Adipose tissue (tissue), 3 donors: ENCODE data around the gene MERTK. TPM values are rescaled to one million over a fixed set of nuclear protein-coding genes. Genes with fewer than 3 reads are reported as not detected.

ENCODE experiments used
- H3K27ac ChIP-seq: one replicate; pipeline ENCODE4 v1.5.1; 2013; ENCODE audit warnings: low read depth, low read length
- WGBS, 3 donors: extraction: QIAGEN DNeasy Blood & Tissue Kit; methylation state at CpG; one replicate each; pipeline ENCODE4 v1.1.7; 2013; 5-methylcytosine and 5-hydroxymethylcytosine counted together
- polyA plus RNA-seq, 3 donors: library from polyadenylated mRNA; stranded (reverse); fragments of 200-250 nt; gene quantifications; one replicate each; pipeline ENCODE4 v1.2.3, GENCODE V29; 2013
- donor health status: healthy with polysubstance abuse.
- donor health status: Bipolar disorder and iron deficiency.
- donor health status: healthy.

MERTK gene
- polyA plus RNA-seq, 3 donors: 4.2 to 7.5 (median 5.3) TPM

DNA sequence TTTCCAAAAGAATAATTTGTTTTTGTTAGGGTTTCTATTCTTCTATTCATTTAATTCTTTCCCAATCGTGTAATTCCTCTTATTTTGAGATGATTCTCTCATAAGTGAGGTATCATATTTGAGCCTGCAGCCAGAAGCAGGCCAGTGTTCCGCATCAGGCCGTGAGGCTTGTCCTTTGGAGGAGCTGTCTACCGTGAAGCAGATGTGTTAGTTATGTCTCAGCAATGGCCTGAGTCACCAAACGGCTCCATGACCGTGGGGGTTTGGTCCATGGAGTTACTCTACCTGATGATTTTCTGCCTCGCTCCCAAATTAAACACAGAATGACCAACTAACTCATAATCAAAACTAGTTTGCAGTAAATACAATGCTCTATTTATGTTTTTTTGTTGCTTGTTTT lies 92.4 kb downstream of the MERTK start:
- 91 to 94% (median 94%) methylated on average over 7 of the region's 7 CpGs for WGBS, 3 donors
- no peak overlapping the region for H3K27ac ChIP-seq

DNA sequence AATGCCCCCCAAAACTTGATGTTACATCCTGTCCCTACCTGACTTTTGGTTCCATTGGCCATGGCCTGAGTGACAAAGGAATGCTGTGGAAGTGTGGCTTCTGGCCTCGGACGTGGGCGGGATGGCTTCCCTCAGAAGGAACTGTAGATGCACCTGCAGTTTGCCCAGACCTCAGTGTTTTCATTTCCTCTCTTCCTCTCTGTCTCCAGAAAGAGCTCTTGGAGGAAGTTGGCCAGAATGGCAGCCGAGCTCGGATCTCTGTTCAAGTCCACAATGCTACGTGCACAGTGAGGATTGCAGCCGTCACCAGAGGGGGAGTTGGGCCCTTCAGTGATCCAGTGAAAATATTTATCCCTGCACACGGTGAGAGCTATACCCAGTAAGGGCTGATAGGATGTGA lies 95.6 kb downstream of the MERTK start:
- 58 to 84% (median 67%) methylated on average over 8 of the region's 8 CpGs for WGBS, 3 donors

DNA sequence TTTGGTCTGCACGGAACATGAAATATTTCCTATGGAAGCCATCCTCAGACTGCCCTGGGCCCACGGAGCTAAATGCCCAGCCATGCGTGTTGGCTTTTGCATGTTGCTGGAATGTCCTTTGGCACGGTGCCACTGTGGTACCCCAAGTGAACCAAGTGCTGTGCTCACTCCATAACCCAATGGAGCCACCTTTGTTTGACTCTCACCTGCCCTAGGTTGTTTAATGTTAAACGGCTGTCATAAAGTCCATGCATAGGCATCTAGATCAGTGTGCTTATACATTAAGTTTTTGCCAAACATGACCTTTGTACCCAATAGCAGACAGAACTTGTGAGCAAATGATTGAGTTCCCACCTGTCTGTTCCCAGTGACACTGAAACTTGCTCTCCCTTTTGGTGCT lies 96.7 kb downstream of the MERTK start:
- no peak overlapping the region for H3K27ac ChIP-seq
- 52 to 92% (median 88%) methylated on average over 5 of the region's 5 CpGs for WGBS, 3 donors

More for the DNA sequence above, 95.6 kb downstream of the MERTK start:
- H3K27ac ChIP-seq: no peak overlapping the region

DNA sequence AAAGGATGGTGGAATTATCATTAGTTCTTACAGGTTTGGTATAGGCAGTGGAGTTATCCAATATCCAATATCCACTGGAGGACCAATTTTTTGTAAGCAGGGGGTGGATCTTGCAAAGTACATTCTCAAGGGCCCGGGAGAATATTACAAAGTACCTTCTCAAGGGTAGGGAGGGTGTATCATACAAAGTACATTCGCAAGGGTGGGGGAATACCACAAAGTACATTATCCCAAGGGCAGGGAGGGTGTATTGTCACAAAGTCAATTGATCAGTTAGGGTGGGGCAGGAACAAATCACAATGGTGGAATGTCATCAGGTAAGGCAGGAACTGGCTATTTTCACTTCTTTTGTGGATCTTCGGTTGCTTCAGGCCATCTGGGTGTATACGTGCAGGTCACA lies 101.4 kb downstream of the MERTK start:
- WGBS, 3 donors: 84 to 96% (median 95%) methylated on average over 4 of the region's 4 CpGs
- no peak overlapping the region for H3K27ac ChIP-seq

DNA sequence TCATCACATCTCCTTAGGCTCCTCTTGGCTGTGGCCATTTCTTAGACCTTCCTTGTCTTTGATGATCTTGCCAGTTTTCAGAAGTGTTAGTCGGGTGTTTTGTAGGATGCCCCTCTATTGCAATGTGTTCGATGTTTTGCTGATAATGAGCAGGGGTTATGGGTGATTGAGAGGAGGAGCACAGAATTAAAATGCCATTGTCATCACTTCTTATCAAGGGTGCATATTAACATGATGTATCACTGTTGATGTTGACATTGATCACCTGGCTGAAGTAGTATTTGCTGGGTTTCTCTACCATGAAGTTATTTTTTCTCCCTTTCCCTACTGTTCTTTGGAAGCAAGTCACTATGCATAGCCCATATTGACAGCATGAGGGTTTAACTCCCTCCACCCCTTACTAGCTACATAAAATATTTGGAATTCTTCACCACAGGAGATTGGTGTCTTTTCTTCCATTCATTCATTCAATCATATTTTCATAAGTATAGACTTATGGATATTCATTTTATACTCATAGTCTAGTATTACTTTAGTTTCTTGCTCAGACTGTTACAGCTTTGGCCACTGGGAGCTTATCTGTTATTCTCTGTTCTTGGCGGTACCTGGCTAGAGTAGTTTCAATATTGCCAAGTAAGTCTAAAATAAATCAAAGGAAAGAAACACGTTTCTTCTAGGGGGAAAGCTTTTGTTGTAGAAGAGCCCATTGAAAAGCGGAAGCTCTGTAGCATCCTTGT lies 102.2 kb downstream of the MERTK start:
- 77 to 80% (median 77%) methylated on average over 5 of the region's 5 CpGs for WGBS, 3 donors

DNA sequence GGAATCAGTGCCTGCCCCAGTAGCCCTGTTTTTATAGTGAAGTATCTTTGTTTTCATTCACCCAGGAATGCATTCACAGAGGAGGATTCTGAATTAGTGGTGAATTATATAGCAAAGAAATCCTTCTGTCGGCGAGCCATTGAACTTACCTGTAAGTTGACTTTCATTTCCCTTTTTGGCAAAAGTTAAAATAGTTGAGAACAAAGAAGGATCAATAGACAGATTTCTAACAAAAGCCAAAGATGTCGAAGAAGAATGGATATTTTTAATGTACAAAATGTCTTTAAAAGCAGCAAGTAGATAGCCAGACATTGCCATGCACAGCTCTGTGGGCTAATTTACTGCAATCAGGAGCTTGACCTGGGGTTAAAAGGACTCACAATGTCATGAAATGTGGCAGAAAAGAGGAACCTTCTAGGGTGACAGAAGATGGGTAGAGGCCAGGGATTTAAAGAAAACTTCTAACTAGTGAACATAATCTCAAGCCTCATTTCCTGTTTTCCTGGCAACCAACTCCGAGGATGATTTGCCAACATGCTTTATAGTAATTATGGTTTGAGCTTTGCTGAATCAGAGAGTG lies 102.8 kb downstream of the MERTK start:
- 50 to 79% (median 56%) methylated on average over 4 of the region's 4 CpGs for WGBS, 3 donors
- no peak overlapping the region for H3K27ac ChIP-seq

More for the DNA sequence above, 102.2 kb downstream of the MERTK start:
- no peak overlapping the region for H3K27ac ChIP-seq

DNA sequence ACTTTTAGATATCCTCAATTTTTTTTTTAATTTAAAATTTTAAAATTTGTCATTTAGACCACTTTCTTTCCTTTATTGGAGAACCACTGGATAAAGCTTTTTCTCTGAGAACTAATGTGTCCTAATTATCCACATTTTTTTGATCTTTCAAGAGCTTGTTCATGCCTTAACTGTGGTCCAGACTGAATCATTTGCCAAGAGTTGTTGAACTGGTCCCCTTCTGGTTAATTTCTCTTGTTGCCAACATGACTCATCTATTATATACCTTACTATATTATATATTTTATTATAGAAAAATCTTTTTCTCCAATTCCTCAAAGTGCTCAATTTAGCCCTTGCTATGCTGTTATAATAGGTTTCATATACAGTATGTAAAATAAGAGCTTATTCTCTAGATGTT lies 103.5 kb downstream of the MERTK start:
- no peak overlapping the region for H3K27ac ChIP-seq

DNA sequence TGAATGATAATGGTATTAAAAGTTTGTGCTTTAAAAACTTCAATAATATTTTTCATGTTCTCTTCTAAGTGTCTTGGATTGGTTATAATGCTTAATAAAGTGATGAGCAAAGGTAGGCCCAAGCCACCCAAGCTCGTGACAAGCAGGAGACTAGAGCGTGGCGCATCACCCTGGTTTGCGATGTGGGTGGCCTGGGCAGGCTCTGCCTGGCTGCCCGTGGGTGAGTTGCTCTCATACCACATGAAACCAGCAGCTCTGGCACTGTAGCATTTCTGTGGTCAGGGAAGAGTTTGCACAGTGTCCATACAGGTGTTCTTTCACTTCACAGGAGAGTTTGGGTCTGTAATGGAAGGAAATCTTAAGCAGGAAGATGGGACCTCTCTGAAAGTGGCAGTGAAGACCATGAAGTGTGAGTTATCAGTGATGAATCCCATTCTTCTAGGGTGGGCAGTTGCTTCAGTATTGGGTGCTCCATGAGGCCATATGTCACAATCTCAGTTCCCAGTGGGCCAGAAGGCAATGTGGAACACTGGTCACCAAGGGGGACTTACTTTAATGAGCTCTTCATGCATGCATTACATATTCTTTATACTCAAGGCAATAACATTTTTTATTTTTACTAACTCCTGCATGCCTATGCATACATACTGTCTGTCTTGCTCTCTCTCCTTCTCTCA lies 105.3 kb downstream of the MERTK start:
- no peak overlapping the region for H3K27ac ChIP-seq
- 78 to 94% (median 90%) methylated on average over 5 of the region's 5 CpGs for WGBS, 3 donors

DNA sequence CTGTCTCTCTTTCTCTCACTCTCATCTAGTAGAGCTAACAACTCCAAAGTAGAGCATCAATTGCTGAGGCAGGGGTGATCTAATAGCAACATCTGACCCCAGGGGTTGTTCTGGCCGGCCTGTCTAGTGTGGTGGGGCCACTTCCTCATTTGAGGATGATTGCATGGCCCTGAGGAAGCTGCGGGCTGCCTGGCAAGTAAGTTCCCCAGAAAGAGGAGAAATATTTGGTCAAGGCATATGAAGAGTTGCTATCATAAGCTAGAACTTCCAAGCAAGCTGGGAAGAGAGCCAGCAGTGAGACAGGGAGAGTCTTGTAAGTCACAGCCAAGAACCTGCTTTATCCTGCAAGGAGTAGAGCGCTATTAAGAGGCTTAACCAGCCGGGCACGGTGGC lies 105.8 kb downstream of the MERTK start:
- 38 to 88% (median 57%) methylated on average over 5 of the region's 5 CpGs for WGBS, 3 donors
- H3K27ac ChIP-seq: no peak overlapping the region

DNA sequence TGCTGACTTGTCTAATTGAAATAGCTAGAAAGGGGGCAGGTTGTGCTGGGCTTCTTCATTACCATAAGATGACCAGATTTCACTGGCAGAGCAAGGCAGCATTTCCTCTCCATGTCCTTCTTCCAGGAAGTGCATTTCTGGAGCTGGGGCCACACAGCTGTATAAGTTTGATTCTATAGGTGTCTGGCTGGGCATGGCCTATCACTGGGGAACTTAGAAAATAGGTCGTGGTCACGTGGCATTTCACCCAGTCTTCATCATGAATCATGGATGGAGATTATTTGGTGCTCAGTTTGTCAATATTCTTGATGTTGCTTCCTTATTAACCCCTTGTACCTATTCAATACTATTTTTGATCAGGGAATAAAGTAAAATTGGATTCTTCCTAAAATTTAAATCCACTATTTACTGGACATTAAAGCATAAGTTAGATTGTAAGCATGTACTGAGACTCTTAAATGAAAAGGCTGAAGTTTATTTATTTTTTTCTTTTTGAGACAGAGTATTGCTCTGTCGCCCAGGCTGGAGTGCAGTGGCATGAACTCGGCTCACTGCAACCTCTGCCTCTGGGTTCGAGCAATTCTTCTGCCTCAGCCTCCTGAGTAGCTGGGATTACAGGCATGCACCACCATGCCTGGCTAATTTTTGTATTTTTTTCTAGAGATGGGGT lies 107.1 kb downstream of the MERTK start:
- no peak overlapping the region for H3K27ac ChIP-seq

DNA sequence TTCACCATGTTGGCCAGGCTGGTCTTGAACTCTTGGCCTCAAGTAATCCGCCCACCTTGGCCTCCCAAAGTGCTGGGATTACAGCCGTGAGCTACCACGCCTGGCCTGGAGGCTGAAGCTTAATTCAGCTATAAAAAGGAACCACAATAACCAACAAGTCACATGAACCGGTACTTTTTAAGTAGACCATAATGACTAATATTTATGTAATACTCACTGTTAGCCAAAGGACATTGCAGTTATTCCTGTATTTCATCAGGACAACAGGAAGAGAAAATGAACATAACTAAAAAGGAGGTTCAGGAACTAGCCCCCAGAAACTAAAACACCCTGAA lies 107.6 kb downstream of the MERTK start:
- H3K27ac ChIP-seq: no peak overlapping the region
- WGBS, 3 donors: 48 to 94% (median 57%) methylated on average over 4 of the region's 4 CpGs

More for the DNA sequence above, 107.1 kb downstream of the MERTK start:
- WGBS, 3 donors: 85 to 95% (median 91%) methylated on average over 5 of the region's 5 CpGs

DNA sequence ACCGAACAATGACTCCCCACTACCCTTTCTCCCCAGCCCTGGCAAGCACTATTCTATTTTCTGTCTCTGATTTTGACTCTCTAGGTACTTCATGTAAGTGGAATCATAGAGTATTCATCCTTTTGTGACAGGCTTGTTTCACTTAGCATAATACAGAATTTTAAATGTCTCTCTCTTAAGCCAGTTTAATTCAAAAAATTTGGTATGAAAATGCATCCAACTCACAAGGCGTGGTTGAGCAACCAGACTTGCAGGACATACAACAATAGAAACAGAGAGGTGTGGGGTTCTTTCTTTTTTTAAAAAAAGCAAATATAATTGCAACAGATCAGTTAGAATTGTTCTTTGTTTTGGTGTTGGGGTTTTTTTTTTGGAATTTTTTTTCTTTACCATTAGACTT lies 109.1 kb downstream of the MERTK start:
- 84 to 90% (median 86%) methylated on average over 2 of the region's 2 CpGs for WGBS, 3 donors
- H3K27ac ChIP-seq: no peak overlapping the region

DNA sequence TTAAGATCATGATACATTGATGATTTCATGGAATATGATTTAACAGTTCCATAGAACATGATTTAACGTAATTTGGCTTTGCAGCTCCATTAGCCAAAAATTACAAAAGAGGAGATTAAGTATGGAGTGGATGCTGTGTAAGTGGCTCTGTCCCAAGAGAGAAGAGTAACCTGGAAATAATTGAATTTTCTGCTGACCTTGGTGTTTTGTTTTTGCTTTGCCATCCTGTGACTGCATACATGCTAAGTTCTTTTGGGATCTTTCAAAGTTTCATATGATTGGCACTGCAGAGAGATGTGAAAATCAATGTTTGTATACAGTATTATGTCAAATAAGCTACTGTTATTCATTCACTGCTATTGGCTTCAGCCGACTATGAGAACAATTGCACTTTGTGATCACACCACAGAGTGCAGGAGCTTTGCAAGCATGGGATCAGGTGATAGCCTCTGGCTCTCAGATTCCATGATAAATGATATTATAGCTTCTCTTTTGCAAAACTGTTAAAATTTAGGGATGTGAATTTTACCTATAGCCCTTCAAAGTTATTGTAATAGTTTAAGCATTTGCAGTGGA lies 110.6 kb downstream of the MERTK start:
- WGBS, 3 donors: 61 to 85% (median 84%) methylated on average over 2 of the region's 2 CpGs
- no peak overlapping the region for H3K27ac ChIP-seq

DNA sequence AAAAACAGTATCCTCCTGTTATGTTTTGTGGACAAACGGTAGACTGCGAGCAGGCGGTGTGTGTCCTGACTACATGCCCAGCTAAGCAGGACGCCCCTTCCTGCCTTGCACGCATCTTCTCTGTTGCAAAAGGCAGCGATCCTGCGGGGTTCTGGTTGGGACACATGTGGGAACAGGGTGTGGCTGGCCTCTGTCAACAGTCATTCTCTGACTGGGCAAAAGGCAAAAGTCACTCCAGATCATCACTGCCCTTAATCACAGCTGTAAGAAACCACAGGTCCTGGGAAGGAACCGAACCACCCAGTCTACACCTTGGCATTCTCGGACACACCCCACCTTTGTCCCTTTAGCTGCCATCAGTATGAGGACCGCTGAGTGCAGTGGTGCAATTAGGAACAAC lies 112.3 kb downstream of the MERTK start:
- no peak overlapping the region for H3K27ac ChIP-seq
- 59 to 96% (median 69%) methylated on average over 10 of the region's 10 CpGs for WGBS, 3 donors

DNA sequence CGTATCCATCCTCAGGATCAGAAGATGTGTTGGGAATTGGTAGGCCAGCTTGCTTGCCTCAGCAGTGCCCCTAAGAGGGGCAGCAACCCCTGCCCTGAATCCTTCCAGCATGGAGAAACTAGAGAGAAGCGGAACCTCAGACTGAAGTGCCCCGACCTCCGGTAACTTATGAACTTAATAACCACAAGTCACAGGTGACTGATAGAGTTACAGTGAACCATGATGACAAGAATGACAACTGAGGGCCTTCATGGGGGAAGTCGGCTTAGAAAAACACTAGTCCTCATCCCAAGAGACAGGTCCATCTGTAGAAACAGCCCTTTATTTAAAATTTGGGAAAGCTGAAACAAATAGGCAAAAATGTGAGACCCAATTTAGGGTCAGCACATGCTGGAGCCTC lies 114.1 kb downstream of the MERTK start:
- 77 to 79% (median 78%) methylated on average over 5 of the region's 5 CpGs for WGBS, 3 donors
- H3K27ac ChIP-seq: no peak overlapping the region

DNA sequence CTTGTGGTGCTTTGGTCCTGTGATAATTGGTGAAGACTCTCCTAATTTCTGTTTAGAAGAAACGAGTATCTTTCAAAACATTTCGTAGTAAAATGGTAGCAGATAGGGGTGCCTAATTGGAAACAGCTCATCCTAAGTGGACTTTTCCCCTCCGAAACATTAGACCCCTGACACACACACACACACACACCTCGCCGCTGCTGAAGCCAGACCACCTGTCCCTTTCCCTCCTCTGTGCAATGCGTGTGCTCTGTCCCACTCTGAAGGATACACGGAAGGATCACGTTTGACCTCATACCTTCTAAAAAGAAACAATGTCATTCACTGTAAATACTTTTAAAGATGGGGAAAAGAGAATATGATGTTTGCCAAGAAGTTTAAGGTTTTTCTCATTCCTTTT lies 120.4 kb downstream of the MERTK start:
- H3K27ac ChIP-seq: no peak overlapping the region
- 91 to 93% (median 92%) methylated on average over 8 of the region's 8 CpGs for WGBS, 3 donors

DNA sequence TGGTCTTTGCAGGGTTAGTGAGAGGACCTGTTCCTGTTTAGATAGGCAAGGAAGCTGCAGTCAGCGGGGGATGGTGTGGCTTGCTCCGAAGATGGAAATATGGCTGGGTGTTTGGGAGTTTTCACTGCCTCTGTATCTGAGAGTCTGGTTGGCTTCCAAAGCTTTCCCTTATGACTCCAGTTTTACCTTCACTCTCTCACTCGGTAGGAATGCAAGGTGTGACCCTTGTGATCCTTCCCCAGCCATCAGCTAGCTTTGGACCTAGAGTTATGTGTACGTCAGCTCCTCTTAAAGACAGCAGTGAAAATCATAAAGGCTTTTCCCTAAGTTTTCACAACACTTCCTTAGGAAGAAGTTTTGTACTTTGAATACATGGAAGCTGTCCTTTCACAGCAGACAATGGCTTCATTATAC lies 121.2 kb downstream of the MERTK start:
- H3K27ac ChIP-seq: no peak overlapping the region
- 71 to 74% (median 73%) methylated on average over 4 of the region's 4 CpGs for WGBS, 3 donors

DNA sequence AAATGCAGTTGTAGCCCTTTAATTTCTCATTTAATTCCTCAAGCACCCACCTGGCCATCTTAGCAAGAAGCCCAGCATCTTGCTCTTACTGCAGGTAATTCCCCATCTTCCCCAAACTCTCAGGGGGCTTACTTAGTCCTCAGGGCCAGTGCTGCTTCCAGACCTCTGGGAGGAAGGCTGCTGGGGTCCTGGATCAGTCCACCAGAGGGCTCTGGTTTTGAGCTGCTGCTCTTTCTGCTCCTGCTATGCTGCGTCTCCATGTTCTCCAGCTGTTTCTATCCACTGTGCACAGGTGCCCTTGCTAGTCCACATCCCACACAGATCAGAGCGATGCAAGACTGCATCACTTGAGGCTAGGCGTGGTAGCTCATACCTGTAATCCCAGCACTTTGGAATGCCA lies 122.2 kb downstream of the MERTK start:
- WGBS, 3 donors: 81 to 97% (median 93%) methylated on average over 3 of the region's 3 CpGs
- no peak overlapping the region for H3K27ac ChIP-seq

DNA sequence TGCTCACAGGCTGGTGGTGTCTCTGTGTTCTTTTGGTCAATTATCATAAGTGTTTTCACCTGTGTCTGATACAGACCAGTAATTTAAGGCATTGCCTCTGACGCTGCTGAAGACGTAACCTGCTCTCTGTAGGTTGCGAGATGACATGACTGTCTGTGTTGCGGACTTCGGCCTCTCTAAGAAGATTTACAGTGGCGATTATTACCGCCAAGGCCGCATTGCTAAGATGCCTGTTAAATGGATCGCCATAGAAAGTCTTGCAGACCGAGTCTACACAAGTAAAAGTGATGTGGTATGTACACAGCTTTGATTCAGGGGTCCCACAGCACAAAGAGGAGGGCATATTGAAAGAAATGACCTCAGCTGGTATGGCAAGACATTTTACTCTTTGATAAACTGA lies 122.9 kb downstream of the MERTK start:
- 95 to 97% (median 95%) methylated on average over 10 of the region's 10 CpGs for WGBS, 3 donors
- H3K27ac ChIP-seq: no peak overlapping the region
